GM19351 (cell line): Measurements from ENCODE around the gene CSGALNACT2.

Source experiments
- ATAC-seq: cut with Tn5 transposase; IDR thresholded peaks from one replicate; pipeline ENCODE4 v1.9.1; 2021; ENCODE audit warnings: mild to moderate bottlenecking, moderate library complexity; ENCODE audit not compliant: unreplicated experiment

Gene CSGALNACT2

GRCh38 chr10:43199684-43200537, 61.7 kb downstream of the CSGALNACT2 start:
- no peak for ATAC-seq

GRCh38 chr10:43200538-43201390, 62.5 kb downstream of the CSGALNACT2 start:
- ATAC-seq: no peak

- ATAC-seq: no peak
Observed at GRCh38 chr10:43201545-43202131, 63.4 kb downstream of the CSGALNACT2 start.

GRCh38 chr10:43202224-43202656, 64.0 kb downstream of the CSGALNACT2 start:
- peak; percentile 62 for ATAC-seq

GRCh38 chr10:43202657-43203447, 64.6 kb downstream of the CSGALNACT2 start:
- ATAC-seq: peak; percentile 45

- peak; percentile 25 for ATAC-seq
Observed at GRCh38 chr10:43203448-43204041, 65.3 kb downstream of the CSGALNACT2 start.

GRCh38 chr10:43204042-43204942, 66.0 kb downstream of the CSGALNACT2 start:
- peak; percentile 4 for ATAC-seq

- peak; percentile 58 for ATAC-seq
Observed at GRCh38 chr10:43204943-43205671, 66.9 kb downstream of the CSGALNACT2 start.

GRCh38 chr10:43205681-43206390, 67.6 kb downstream of the CSGALNACT2 start:
- ATAC-seq: no peak

- ATAC-seq: no peak
Observed at GRCh38 chr10:43206391-43207235, 68.4 kb downstream of the CSGALNACT2 start.

GRCh38 chr10:43208147-43209073, 70.2 kb downstream of the CSGALNACT2 start:
- ATAC-seq: no peak

GRCh38 chr10:43209074-43209455, 70.8 kb downstream of the CSGALNACT2 start:
- ATAC-seq: no peak

- no peak for ATAC-seq
Observed at GRCh38 chr10:43209651-43210141, 71.5 kb downstream of the CSGALNACT2 start.

- ATAC-seq: no peak
Observed at GRCh38 chr10:43210556-43210955, 72.3 kb downstream of the CSGALNACT2 start.

GRCh38 chr10:43211030-43211429, 72.8 kb downstream of the CSGALNACT2 start:
- ATAC-seq: no peak
